MCF 10A (cell line): ENCODE data around the gene MYLK. TPM values are rescaled to one million over a fixed set of nuclear protein-coding genes. Genes with fewer than 3 reads are reported as not detected.

Source experiments
- BruUV-seq: library from RNA; stranded (reverse); fragments of 400-500 nt; replicated peaks from 2 replicates; lab custom pipeline; 2021; lab: Mats Ljungman, UMichigan
- CTCF ChIA-PET: fragments of 300-600 bp; sonication (Branson Sonifier 250); formaldehyde crosslinking; extraction: SDS; loops from one replicate; lab custom pipeline; 2021; ENCODE audit warnings: antibody characterized with exemption, inconsistent platforms; lab: Yijun Ruan, JAX
- POLR2A ChIA-PET: fragments of 300-600, 350-650 bp; sonication (Branson Sonifier 250); formaldehyde crosslinking; extraction: SDS; loops from one replicate; lab custom pipeline; 2020; ENCODE audit warnings: antibody characterized with exemption, inconsistent platforms; lab: Yijun Ruan, JAX
- DNase-seq: peaks from one replicate; pipeline ENCODE4 v3.0.0-alpha.2; 2018; ENCODE audit not compliant: unreplicated experiment
- H3K27ac Mint-ChIP-seq: one replicate; pipeline ENCODE4 v1.8.0; 2022; ENCODE audit warnings: mild to moderate bottlenecking, low read depth, mixed read lengths; ENCODE audit not compliant: unreplicated experiment
- H3K27me3 Mint-ChIP-seq: one replicate; pipeline ENCODE4 v1.8.0; 2022; ENCODE audit warnings: mixed read lengths; ENCODE audit not compliant: insufficient read depth, unreplicated experiment
- H3K36me3 Mint-ChIP-seq: one replicate; pipeline ENCODE4 v1.8.0; 2022; ENCODE audit warnings: mild to moderate bottlenecking, moderate library complexity, mixed read lengths; ENCODE audit not compliant: insufficient read depth, unreplicated experiment
- H3K4me1 Mint-ChIP-seq: one replicate; pipeline ENCODE4 v1.8.0; 2022; ENCODE audit warnings: mixed read lengths; ENCODE audit not compliant: insufficient read depth, unreplicated experiment
- H3K4me3 Mint-ChIP-seq: one replicate; pipeline ENCODE4 v1.8.0; 2022; ENCODE audit warnings: mild to moderate bottlenecking, moderate library complexity, mixed read lengths; ENCODE audit not compliant: unreplicated experiment
- H3K9me3 Mint-ChIP-seq: one replicate; pipeline ENCODE4 v1.8.0; 2022; ENCODE audit warnings: mixed read lengths; ENCODE audit not compliant: unreplicated experiment
- intact Hi-C: fragments of 100-400 bp; cut with micrococcal nuclease; formaldehyde crosslinking; loops from 2 replicates; pipeline ENCODE4 v1.14.1; 2022
- total RNA-seq: library from RNA; stranded (reverse); gene quantifications from 2 replicates; pipeline ENCODE4 v1.2.3, GENCODE V29; 2022
- TF ChIP-seq, protein P1 (sequence below): fragments of 200-600 bp; IDR thresholded peaks from one replicate; pipeline ENCODE4 v1.8.0; 2022; ENCODE audit warnings: antibody characterized with exemption, mild to moderate bottlenecking; ENCODE audit not compliant: unreplicated experiment

The MYLK gene
- total RNA-seq, 1 experiment from 2014 or later = 2.3 TPM

DNA sequence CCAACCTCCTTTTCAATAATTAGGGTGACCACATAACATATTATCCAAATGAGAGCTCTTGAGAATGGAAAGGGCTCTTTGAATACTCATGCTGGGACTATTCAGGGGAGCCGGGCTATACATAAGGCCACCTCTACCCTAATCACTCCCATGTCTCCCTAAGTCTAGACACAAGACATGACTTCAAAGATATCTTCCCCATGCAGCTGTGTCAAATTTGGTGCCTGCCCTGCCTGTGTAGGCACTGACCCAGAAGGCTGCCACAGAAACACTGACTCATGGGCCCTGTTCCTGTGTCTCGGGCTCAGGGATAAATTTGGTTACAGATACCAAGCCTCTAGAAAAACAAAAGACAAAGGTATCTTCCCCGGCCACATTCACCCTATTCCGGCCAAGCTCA, 70.3 kb downstream of the MYLK start:
- Mint-ChIP-seq H3K27ac (no peak overlapping the region), H3K4me1 (peaks cover 20% of the 10 kb centered on the region), H3K36me3 (no peaks in the 10 kb centered on the region), H3K27me3 (no peaks in the 10 kb centered on the region), H3K4me3 (no peak overlapping the region), H3K9me3 (no peaks in the 10 kb centered on the region)
- TF ChIP-seq, protein P1, sequence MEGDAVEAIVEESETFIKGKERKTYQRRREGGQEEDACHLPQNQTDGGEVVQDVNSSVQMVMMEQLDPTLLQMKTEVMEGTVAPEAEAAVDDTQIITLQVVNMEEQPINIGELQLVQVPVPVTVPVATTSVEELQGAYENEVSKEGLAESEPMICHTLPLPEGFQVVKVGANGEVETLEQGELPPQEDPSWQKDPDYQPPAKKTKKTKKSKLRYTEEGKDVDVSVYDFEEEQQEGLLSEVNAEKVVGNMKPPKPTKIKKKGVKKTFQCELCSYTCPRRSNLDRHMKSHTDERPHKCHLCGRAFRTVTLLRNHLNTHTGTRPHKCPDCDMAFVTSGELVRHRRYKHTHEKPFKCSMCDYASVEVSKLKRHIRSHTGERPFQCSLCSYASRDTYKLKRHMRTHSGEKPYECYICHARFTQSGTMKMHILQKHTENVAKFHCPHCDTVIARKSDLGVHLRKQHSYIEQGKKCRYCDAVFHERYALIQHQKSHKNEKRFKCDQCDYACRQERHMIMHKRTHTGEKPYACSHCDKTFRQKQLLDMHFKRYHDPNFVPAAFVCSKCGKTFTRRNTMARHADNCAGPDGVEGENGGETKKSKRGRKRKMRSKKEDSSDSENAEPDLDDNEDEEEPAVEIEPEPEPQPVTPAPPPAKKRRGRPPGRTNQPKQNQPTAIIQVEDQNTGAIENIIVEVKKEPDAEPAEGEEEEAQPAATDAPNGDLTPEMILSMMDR = no peak
- intact Hi-C loops = no loop called here
- peak; percentile 33 for DNase-seq
- CTCF ChIA-PET = interaction anchor here (1.2 kb wide), 1 partner anchor 147 kb away, joined by 4 read pairs; the partner anchor contains the start of gene CCDC14
- POLR2A ChIA-PET = interaction anchor here (0.7 kb wide), 1 partner anchor 201 kb away, joined by 3 read pairs; no protein-coding TSS in a partner anchor
- no TSS peak for BruUV-seq

DNA sequence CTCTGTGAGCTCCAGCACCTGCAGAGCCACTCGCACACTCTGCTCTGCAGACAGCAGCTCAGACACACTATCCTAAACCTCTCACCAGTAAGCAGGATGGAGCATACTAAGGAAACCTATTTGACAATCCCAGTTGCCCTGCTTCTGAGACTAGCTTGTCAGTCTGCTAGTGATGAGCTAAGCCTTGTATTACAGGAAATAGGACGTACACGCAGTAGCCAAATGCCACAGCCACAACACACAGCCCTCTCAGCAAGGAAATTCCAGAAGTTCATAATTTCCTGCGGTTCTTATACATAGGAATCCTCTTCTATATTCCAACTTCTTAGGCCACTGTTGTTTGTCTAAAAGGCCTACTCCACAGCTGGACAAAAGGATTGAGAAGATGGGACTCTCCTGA, 74.5 kb downstream of the MYLK start:
- Mint-ChIP-seq H3K9me3 (no peaks in the 10 kb centered on the region), H3K4me3 (no peak overlapping the region), H3K27me3 (no peaks in the 10 kb centered on the region), H3K36me3 (no peaks in the 10 kb centered on the region), H3K4me1 (peaks cover 21% of the 10 kb centered on the region), H3K27ac (no peak overlapping the region)
- intact Hi-C loops = no loop called here
- CTCF ChIA-PET = interaction anchor here (1.3 kb wide), 1 partner anchor 86 kb away, joined by 4 read pairs; no protein-coding TSS in a partner anchor
- DNase-seq = no peak
- POLR2A ChIA-PET = interaction anchor here (1.1 kb wide), 1 partner anchor 10 kb away, joined by 3 read pairs; no protein-coding TSS in a partner anchor
- TF ChIP-seq, protein P1 = no peak
- no TSS peak for BruUV-seq

DNA sequence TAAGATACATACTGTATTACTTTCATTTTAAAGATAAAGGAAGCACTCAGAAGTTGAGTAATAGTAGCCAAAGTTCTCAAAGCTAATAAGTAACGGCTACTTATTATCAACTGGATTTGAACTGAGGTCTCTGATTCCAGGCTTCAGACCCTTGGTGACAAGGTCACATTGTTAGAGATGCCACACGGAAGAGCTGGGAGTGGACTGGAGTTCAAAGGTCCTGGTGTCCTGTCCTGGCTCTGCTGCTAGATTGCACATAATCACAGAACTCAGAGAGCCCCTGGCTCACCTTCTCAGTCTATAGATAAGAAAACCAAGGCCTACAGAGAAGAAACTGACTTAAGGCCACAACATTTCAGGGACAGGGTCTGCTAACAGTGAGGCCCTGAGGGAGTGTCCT, 75.3 kb downstream of the MYLK start:
- CTCF ChIA-PET = interaction anchor here (0.9 kb wide), 1 partner anchor 10 kb away, joined by 3 read pairs; no protein-coding TSS in a partner anchor
- intact Hi-C loops = no loop called here
- no TSS peak for BruUV-seq
- Mint-ChIP-seq H3K27me3 (peaks cover 7% of the 10 kb centered on the region), H3K27ac (no peak overlapping the region), H3K4me1 (peaks cover 16% of the 10 kb centered on the region), H3K4me3 (no peak overlapping the region), H3K9me3 (no peaks in the 10 kb centered on the region), H3K36me3 (no peaks in the 10 kb centered on the region)
- POLR2A ChIA-PET = interaction anchor here (1.1 kb wide), 1 partner anchor 10 kb away, joined by 3 read pairs; no protein-coding TSS in a partner anchor
- DNase-seq = no peak
- TF ChIP-seq, protein P1 = no peak

DNA sequence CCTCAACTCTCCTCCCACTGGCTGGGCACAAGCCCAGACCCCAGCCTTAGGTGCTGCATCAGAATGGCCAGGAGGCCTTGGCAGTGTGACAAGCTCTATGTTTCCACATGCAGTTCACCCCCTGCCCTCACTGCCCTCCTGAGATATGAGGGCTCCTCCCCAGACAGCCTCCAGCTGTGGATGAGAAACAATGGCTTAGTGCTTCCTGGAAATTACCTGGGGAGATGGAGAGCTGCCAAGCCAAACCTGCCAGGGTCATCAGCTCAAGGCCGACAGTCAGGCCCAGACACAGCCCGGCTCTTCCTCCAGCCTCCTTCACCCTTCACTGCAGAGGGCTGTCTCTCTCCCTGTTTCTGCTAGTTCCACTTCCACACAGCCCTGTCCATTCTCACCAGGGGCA, 76.3 kb downstream of the MYLK start:
- Mint-ChIP-seq H3K27me3 (peaks cover 13% of the 10 kb centered on the region), H3K36me3 (no peaks in the 10 kb centered on the region), H3K4me1 (peaks cover 14% of the 10 kb centered on the region), H3K4me3 (no peak overlapping the region), H3K27ac (peak overlapping the region; percentile 47), H3K9me3 (no peaks in the 10 kb centered on the region)
- TF ChIP-seq, protein P1 = no peak
- intact Hi-C loops = no loop called here
- CTCF ChIA-PET = interaction anchor here (0.6 to 0.9 kb wide), 2 partner anchors 11 to 19 kb away, joined by 3 read pairs; no protein-coding TSS in a partner anchor
- DNase-seq = peak; percentile 95
- POLR2A ChIA-PET = interaction anchor here (0.6 to 1.4 kb wide), 5 partner anchors 9 to 900 kb away, joined by 3 to 4 read pairs (median 3); partner anchors contain the start of gene CCDC14
- BruUV-seq = no TSS peak
